Type B pancreatic cell (in vitro differentiated cells): ENCODE measurements around the gene AMIGO1. TPM values are rescaled to one million over a fixed set of nuclear protein-coding genes. Genes with fewer than 3 reads are reported as not detected.

Experiments
- DNase-seq: peaks from one replicate; pipeline ENCODE4 v3.0.0; 2021; ENCODE audit warnings: mixed read lengths; ENCODE audit not compliant: unreplicated experiment; ENCODE audit errors: extremely low spot score
- H3K27ac Mint-ChIP-seq: 2 replicates; pipeline ENCODE4 v1.8.0; 2021; ENCODE audit warnings: mild to moderate bottlenecking, mixed read lengths
- H3K27me3 Mint-ChIP-seq: 2 replicates; pipeline ENCODE4 v1.8.0; 2021; ENCODE audit warnings: mixed read lengths
- H3K36me3 Mint-ChIP-seq: 2 replicates; pipeline ENCODE4 v1.8.0; 2021; ENCODE audit warnings: mixed read lengths
- H3K4me1 Mint-ChIP-seq: one replicate; pipeline ENCODE4 v1.8.0; 2021; ENCODE audit warnings: mixed read lengths; ENCODE audit not compliant: unreplicated experiment
- H3K4me3 Mint-ChIP-seq: 2 replicates; pipeline ENCODE4 v1.8.0; 2021; ENCODE audit warnings: mild to moderate bottlenecking, mixed read lengths
- H3K9me3 Mint-ChIP-seq: 2 replicates; pipeline ENCODE4 v1.8.0; 2021; ENCODE audit warnings: mixed read lengths
- total RNA-seq: library from RNA; stranded (reverse); gene quantifications from 2 replicates; pipeline ENCODE4 v1.2.1, GENCODE V29; 2021; ENCODE audit warnings: low replicate concordance
- TF ChIP-seq, protein P1 (sequence below): fragments of 200-600 bp; sonication (generic); conservative IDR thresholded peaks from 2 replicates; pipeline ENCODE4 v1.5.0; 2021; ENCODE audit warnings: antibody characterized with exemption, mild to moderate bottlenecking

AMIGO1 gene
- total RNA-seq, 1 donor from 2014 or later: 6.1 TPM

DNA sequence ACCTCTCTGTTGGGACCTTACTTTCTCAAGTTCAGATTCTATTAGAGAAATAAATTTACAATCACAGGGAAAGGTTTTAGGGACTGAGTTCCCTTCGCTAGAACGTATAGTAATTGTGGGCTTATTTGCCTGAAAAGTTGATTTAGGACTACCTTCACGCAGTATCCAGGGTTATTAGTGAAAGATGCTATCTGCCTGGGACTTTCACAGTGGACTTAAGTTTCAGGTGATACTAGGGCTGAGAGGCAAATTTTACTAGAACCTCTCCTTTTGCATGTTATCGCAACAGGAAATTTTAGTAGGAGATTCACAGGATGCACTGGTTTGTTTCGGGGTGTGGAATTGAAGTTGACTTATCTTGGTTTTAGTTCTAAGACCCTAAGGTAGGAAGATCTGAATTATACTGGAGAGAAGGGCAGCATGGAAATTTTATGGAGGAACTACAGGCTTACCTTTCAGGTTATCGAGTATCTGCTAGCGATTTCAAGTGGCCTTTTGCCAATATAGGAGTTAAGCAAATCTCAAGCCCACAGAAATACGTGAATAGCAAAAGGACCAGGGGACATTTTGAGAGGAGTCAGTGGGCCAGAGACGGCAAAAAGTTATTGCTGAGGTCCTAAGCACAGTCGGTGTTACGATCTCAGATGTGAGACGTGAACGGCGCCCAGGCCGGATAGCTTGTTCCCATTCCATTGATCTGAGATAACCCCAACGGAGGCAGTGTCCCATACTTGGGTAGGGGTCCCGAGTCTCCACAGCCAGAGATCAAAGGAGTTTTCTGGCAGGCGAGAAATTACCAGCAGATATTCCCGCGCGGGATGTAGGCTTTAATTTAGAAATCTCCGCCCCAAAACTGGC lies 38.2 kb upstream of the AMIGO1 start:
- no peaks in the 10 kb centered on the region for H3K36me3 Mint-ChIP-seq
- H3K4me3 Mint-ChIP-seq: peak overlapping the region; percentile 96
- peaks cover 28% of the 10 kb centered on the region for H3K4me1 Mint-ChIP-seq
- TF ChIP-seq, protein P1, sequence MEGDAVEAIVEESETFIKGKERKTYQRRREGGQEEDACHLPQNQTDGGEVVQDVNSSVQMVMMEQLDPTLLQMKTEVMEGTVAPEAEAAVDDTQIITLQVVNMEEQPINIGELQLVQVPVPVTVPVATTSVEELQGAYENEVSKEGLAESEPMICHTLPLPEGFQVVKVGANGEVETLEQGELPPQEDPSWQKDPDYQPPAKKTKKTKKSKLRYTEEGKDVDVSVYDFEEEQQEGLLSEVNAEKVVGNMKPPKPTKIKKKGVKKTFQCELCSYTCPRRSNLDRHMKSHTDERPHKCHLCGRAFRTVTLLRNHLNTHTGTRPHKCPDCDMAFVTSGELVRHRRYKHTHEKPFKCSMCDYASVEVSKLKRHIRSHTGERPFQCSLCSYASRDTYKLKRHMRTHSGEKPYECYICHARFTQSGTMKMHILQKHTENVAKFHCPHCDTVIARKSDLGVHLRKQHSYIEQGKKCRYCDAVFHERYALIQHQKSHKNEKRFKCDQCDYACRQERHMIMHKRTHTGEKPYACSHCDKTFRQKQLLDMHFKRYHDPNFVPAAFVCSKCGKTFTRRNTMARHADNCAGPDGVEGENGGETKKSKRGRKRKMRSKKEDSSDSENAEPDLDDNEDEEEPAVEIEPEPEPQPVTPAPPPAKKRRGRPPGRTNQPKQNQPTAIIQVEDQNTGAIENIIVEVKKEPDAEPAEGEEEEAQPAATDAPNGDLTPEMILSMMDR: no peak
- no peaks in the 10 kb centered on the region for H3K9me3 Mint-ChIP-seq
- H3K27me3 Mint-ChIP-seq: peaks cover 7% of the 10 kb centered on the region
- DNase-seq: no peak
- H3K27ac Mint-ChIP-seq: peak overlapping the region; percentile 95

- DNase-seq: peak; percentile 87
- Mint-ChIP-seq H3K4me1 (peaks cover 28% of the 10 kb centered on the region), H3K36me3 (no peaks in the 10 kb centered on the region), H3K27me3 (peaks cover 18% of the 10 kb centered on the region), H3K9me3 (no peaks in the 10 kb centered on the region), H3K4me3 (peak overlapping the region; percentile 96), H3K27ac (peak overlapping the region; percentile 95)
- TF ChIP-seq, protein P1: peak; percentile 94
Observed at GRCh38 chr1:109546311-109547109, 37.0 kb upstream of the AMIGO1 start.

DNA sequence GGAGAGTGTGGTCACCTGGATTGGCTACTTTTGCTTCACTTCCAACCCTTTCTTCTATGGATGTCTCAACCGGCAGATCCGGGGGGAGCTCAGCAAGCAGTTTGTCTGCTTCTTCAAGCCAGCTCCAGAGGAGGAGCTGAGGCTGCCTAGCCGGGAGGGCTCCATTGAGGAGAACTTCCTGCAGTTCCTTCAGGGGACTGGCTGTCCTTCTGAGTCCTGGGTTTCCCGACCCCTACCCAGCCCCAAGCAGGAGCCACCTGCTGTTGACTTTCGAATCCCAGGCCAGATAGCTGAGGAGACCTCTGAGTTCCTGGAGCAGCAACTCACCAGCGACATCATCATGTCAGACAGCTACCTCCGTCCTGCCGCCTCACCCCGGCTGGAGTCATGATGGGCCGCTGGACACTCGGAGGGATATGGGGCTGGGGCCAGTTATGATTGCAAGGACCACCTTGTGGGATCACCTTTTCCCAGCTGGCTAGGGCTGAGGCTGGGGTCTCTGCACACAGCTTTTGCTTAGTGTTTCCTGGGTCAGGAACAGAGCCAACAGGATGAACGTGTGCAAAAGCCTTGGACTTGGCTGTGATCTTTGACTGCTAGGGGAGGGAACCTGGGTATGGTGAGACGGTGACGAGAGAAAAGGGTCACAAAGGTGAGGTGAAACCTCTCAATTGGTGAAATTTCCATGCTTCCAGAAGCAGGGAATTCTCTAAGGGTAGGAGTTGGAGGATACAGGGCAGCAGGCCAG lies 34.6 kb upstream of the AMIGO1 start:
- Mint-ChIP-seq H3K9me3 (no peaks in the 10 kb centered on the region), H3K4me3 (no peak overlapping the region), H3K36me3 (no peaks in the 10 kb centered on the region), H3K27me3 (peaks cover 37% of the 10 kb centered on the region), H3K27ac (no peak overlapping the region), H3K4me1 (peaks cover 19% of the 10 kb centered on the region)
- TF ChIP-seq, protein P1: no peak
- no peak for DNase-seq

DNA sequence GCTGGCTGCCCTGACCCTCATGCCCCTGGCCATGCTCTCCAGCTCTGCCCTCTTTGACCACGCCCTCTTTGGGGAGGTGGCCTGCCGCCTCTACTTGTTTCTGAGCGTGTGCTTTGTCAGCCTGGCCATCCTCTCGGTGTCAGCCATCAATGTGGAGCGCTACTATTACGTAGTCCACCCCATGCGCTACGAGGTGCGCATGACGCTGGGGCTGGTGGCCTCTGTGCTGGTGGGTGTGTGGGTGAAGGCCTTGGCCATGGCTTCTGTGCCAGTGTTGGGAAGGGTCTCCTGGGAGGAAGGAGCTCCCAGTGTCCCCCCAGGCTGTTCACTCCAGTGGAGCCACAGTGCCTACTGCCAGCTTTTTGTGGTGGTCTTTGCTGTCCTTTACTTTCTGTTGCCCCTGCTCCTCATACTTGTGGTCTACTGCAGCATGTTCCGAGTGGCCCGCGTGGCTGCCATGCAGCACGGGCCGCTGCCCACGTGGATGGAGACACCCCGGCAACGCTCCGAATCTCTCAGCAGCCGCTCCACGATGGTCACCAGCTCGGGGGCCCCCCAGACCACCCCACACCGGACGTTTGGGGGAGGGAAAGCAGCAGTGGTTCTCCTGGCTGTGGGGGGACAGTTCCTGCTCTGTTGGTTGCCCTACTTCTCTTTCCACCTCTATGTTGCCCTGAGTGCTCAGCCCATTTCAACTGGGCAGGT lies 33.9 kb upstream of the AMIGO1 start:
- no peak for DNase-seq
- Mint-ChIP-seq H3K36me3 (no peaks in the 10 kb centered on the region), H3K9me3 (no peaks in the 10 kb centered on the region), H3K27ac (no peak overlapping the region), H3K27me3 (peaks cover 42% of the 10 kb centered on the region), H3K4me3 (no peak overlapping the region), H3K4me1 (peaks cover 16% of the 10 kb centered on the region)
- TF ChIP-seq, protein P1: no peak

DNA sequence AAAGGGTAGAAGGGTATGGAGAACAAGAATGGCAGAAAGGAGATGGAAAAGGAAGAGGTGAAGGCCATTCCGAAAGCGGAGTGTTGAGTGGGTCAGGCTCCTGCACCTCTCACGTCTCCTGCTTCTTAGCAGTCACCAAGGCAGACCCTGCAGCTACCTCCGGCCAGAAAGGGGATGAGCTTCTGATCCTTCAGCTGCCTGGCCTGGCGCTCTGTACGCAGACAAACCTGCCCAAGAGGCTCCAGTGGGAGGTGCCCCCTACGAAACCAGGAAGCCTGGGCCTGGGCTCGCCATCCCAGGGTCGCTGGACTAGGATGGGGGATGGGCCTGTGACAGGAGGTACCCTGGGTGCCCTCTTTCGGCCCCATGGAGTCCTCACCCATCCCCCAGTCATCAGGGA lies 33.1 kb upstream of the AMIGO1 start:
- peaks cover 15% of the 10 kb centered on the region for H3K4me1 Mint-ChIP-seq
- no peak overlapping the region for H3K27ac Mint-ChIP-seq
- no peak overlapping the region for H3K4me3 Mint-ChIP-seq
- H3K9me3 Mint-ChIP-seq: no peaks in the 10 kb centered on the region
- TF ChIP-seq, protein P1: no peak
- DNase-seq: no peak
- no peaks in the 10 kb centered on the region for H3K36me3 Mint-ChIP-seq
- peaks cover 45% of the 10 kb centered on the region for H3K27me3 Mint-ChIP-seq
